OCI-LY1 (cell line): Measurements from ENCODE around the gene DLGAP4.

Source experiments
- EZH2 ChIP-seq: fragments of 200-600 bp; sonication (generic), shearing (Covaris generic); IDR thresholded peaks from 2 replicates; pipeline ENCODE4 v1.8.0; 2017; ENCODE audit warnings: borderline replicate concordance, mixed run types, mild to moderate bottlenecking, antibody characterized with exemption, low read length, moderate library complexity, mixed read lengths
- TF ChIP-seq, protein P1 (sequence below): fragments of 200-600 bp; sonication (generic), shearing (Covaris generic); IDR thresholded peaks from 2 replicates; pipeline ENCODE4 v1.5.1; 2017; ENCODE audit warnings: mild to moderate bottlenecking, antibody characterized with exemption, low read length, moderate library complexity, mixed read lengths

DNA sequence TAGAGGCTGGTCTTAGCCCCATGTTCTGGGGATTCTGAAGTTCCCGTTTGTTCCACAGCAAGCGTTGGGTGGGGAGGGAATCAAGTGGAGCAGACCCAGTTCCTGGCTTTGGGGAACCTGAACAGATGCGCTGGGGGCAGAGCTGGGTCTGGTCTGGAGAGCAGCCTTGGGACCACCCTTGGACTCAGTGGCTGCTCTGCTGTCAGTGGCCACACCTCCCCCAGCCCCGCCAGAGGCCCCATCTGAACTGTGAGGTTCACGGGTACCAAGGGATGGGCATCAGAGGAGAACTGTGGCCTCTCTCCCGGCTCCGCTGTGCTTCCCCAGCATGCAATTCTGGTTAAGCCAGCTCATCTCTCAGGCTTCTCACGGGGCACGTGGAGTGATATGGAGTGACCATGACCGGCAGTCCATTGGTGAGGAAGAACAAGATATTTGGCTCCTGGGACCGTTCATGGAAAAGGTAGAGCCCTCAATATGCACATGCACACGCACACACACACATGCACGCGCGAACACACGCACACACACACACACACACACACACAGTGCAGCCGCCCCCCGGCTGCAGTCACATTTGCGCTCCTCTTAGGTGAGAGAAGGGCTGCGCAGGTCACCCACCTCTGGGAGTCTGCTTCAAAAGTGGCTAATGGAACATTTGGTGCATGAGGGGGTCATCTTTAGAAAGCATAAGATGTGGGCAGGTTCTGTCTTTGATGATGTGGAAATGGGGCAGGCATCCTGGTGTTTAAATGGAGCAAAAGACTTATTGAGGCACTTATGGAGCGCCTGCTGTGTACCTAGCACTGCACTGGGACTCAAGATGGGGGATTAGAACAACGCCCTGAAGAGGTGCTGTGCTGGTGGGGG is 6.0 kb downstream of the DLGAP4 start:
- TF ChIP-seq, protein P1, sequence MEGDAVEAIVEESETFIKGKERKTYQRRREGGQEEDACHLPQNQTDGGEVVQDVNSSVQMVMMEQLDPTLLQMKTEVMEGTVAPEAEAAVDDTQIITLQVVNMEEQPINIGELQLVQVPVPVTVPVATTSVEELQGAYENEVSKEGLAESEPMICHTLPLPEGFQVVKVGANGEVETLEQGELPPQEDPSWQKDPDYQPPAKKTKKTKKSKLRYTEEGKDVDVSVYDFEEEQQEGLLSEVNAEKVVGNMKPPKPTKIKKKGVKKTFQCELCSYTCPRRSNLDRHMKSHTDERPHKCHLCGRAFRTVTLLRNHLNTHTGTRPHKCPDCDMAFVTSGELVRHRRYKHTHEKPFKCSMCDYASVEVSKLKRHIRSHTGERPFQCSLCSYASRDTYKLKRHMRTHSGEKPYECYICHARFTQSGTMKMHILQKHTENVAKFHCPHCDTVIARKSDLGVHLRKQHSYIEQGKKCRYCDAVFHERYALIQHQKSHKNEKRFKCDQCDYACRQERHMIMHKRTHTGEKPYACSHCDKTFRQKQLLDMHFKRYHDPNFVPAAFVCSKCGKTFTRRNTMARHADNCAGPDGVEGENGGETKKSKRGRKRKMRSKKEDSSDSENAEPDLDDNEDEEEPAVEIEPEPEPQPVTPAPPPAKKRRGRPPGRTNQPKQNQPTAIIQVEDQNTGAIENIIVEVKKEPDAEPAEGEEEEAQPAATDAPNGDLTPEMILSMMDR: no peak
- TF ChIP-seq EZH2: no peak
